Parathyroid adenoma (tissue), 2 donors: ENCODE measurements around the gene TSHR.

Experiments used
- H2AFZ ChIP-seq: fragments of 300-600 bp; sonication (generic); one replicate; pipeline ENCODE4 v1.7.0; 2017; ENCODE audit warnings: antibody characterized with exemption, mild to moderate bottlenecking
- H3K27ac ChIP-seq: fragments of 300-600 bp; sonication (generic); one replicate; pipeline ENCODE4 v1.7.0; 2017
- H3K27me3 ChIP-seq: fragments of 300-600 bp; sonication (generic); one replicate; pipeline ENCODE4 v1.7.0; 2017; ENCODE audit warnings: low read length; ENCODE audit not compliant: control insufficient read depth, insufficient read depth
- H3K36me3 ChIP-seq: fragments of 300-600 bp; sonication (generic); one replicate; pipeline ENCODE4 v1.7.0; 2017; ENCODE audit warnings: low read length; ENCODE audit not compliant: control insufficient read depth, insufficient read depth
- H3K4me1 ChIP-seq: fragments of 300-600 bp; sonication (generic); one replicate; pipeline ENCODE4 v1.7.0; 2017; ENCODE audit warnings: control low read depth
- H3K4me2 ChIP-seq: fragments of 300-600 bp; sonication (generic); one replicate; pipeline ENCODE4 v1.7.0; 2017; ENCODE audit warnings: low read length
- H3K4me3 ChIP-seq: fragments of 300-600 bp; sonication (generic); one replicate; pipeline ENCODE4 v1.7.0; 2017; ENCODE audit warnings: low read depth, low read length
- H3K79me2 ChIP-seq: fragments of 300-600 bp; sonication (generic); one replicate; pipeline ENCODE4 v1.7.0; 2017; ENCODE audit warnings: control low read depth
- H3K9ac ChIP-seq: fragments of 300-600 bp; sonication (generic); one replicate; pipeline ENCODE4 v1.7.0; 2017; ENCODE audit warnings: mild to moderate bottlenecking
- H3K9me3 ChIP-seq: fragments of 300-600 bp; sonication (generic); one replicate; pipeline ENCODE4 v1.7.0; 2017; ENCODE audit warnings: low read length; ENCODE audit not compliant: control insufficient read depth
- CTCF ChIP-seq: fragments of 300-600 bp; sonication (generic); IDR thresholded peaks from one replicate; pipeline ENCODE4 v1.7.0; 2017; ENCODE audit warnings: antibody characterized with exemption, mild to moderate bottlenecking
- donor health status: primary hyperparathyroidism.

TSHR gene

GRCh38 chr14:80956102-80956501, 681 bp downstream of the TSHR start:
- H3K27ac ChIP-seq: no peak overlapping the region
- no peak for TF ChIP-seq CTCF
- H3K9ac ChIP-seq: no peak overlapping the region
- H3K79me2 ChIP-seq: no peaks in the 10 kb centered on the region
- no peaks in the 10 kb centered on the region for H3K9me3 ChIP-seq
- no peak overlapping the region for H2AFZ ChIP-seq
- H3K4me2 ChIP-seq: no peak overlapping the region
- H3K4me1 ChIP-seq: peaks cover 4% of the 10 kb centered on the region
- H3K36me3 ChIP-seq: no peaks in the 10 kb centered on the region
- H3K4me3 ChIP-seq: no peak overlapping the region
- peaks cover 4% of the 10 kb centered on the region for H3K27me3 ChIP-seq

DNA sequence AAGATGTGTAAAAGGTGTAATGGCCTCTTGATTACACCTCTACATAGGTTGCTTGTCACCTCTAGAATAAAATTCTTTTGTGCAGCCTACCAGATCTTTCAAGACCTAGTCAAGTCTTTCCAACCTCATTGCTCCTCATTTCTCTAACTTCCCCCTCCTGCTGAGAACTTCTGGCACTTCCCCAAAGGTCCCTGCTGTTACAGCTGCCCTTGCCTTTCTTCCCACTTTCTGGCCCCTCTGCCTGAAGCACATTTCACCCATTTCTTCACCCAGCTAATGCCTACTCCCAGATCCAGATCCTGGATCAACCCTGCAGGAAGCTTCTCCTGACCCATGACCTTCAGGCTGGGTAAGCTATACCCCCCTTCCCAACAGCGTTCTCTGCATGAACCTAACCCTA, 1.5 kb downstream of the TSHR start:
- H3K27ac ChIP-seq: no peak overlapping the region
- H3K9ac ChIP-seq: no peak overlapping the region
- peaks cover 4% of the 10 kb centered on the region for H3K4me1 ChIP-seq
- H3K36me3 ChIP-seq: no peaks in the 10 kb centered on the region
- no peaks in the 10 kb centered on the region for H3K9me3 ChIP-seq
- H3K4me3 ChIP-seq: no peak overlapping the region
- H3K27me3 ChIP-seq: peaks cover 4% of the 10 kb centered on the region
- TF ChIP-seq CTCF: no peak
- H2AFZ ChIP-seq: no peak overlapping the region
- H3K4me2 ChIP-seq: no peak overlapping the region
- H3K79me2 ChIP-seq: no peaks in the 10 kb centered on the region

DNA sequence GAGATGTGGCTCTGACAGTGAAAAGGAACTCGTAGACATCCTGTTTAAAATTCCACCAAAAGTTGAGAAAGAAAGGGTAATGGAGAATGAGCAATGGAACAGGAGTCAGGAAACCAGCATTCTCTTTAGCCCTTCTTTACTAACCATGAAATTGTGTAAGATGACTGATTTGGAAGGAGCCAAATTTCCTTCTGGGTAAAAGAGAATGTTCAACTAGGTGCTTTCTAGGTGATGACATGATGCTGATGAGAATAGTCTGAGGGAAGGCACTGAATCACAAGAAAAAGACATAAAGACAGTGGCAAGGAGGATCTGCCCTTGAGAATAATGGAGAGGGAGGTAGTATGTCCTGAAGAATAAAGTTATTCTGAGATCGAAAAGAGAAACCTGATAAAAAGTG, 2.2 kb downstream of the TSHR start:
- H3K36me3 ChIP-seq: no peaks in the 10 kb centered on the region
- H3K79me2 ChIP-seq: no peaks in the 10 kb centered on the region
- H3K4me3 ChIP-seq: no peak overlapping the region
- no peak for TF ChIP-seq CTCF
- H2AFZ ChIP-seq: no peak overlapping the region
- H3K4me1 ChIP-seq: peaks cover 4% of the 10 kb centered on the region
- H3K27ac ChIP-seq: no peak overlapping the region
- no peak overlapping the region for H3K9ac ChIP-seq
- no peak overlapping the region for H3K4me2 ChIP-seq
- H3K27me3 ChIP-seq: peaks cover 4% of the 10 kb centered on the region
- no peaks in the 10 kb centered on the region for H3K9me3 ChIP-seq

- no peak overlapping the region for H2AFZ ChIP-seq
- no peaks in the 10 kb centered on the region for H3K9me3 ChIP-seq
- H3K27ac ChIP-seq: no peak overlapping the region
- no peak overlapping the region for H3K4me2 ChIP-seq
- H3K4me1 ChIP-seq: peaks cover 4% of the 10 kb centered on the region
- H3K36me3 ChIP-seq: no peaks in the 10 kb centered on the region
- no peak overlapping the region for H3K4me3 ChIP-seq
- H3K79me2 ChIP-seq: no peaks in the 10 kb centered on the region
- H3K27me3 ChIP-seq: peaks cover 4% of the 10 kb centered on the region
- no peak for TF ChIP-seq CTCF
- no peak overlapping the region for H3K9ac ChIP-seq
Observed at GRCh38 chr14:80958226-80958625, 2.8 kb downstream of the TSHR start.

DNA sequence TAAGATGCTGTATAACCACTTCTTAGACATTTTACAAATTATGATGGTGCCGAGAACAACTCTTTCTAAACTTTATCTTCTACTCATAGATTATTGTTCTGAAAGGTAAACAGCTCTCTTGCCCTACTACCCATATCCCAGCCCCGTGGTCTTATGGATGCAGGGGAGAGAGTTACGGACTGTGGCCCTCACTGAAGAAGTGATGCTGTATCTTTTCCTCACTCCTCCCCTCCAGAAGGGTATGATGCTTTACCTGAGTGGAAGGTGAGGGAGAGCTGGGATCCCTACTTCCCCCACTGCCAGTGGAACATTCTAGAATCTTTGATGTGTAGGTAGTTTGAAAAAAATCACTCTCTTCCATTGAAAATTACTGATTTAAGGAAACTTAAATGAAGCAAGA, 3.5 kb downstream of the TSHR start:
- peaks cover 4% of the 10 kb centered on the region for H3K27me3 ChIP-seq
- H3K36me3 ChIP-seq: no peaks in the 10 kb centered on the region
- H3K79me2 ChIP-seq: no peaks in the 10 kb centered on the region
- no peaks in the 10 kb centered on the region for H3K9me3 ChIP-seq
- no peak overlapping the region for H3K4me3 ChIP-seq
- H3K4me1 ChIP-seq: peaks cover 4% of the 10 kb centered on the region
- no peak overlapping the region for H2AFZ ChIP-seq
- H3K4me2 ChIP-seq: no peak overlapping the region
- no peak overlapping the region for H3K27ac ChIP-seq
- no peak overlapping the region for H3K9ac ChIP-seq
- no peak for TF ChIP-seq CTCF
